GM21528 (cell line): ENCODE data around the gene C20orf204.

Experiments
- ATAC-seq: cut with Tn5 transposase; IDR thresholded peaks from one replicate; pipeline ENCODE4 v1.9.1; 2021; ENCODE audit warnings: mild to moderate bottlenecking, moderate library complexity; ENCODE audit not compliant: unreplicated experiment, low FRiP score

Gene C20orf204

GRCh38 chr20:64053841-64054661 is 18.1 kb downstream of the C20orf204 start:
- ATAC-seq: no peak

- no peak for ATAC-seq
Observed at GRCh38 chr20:64055396-64055892, 19.5 kb downstream of the C20orf204 start.

GRCh38 chr20:64055893-64056638 is 20.1 kb downstream of the C20orf204 start:
- no peak for ATAC-seq

GRCh38 chr20:64056639-64056888 is 20.6 kb downstream of the C20orf204 start:
- ATAC-seq: no peak

GRCh38 chr20:64056889-64057627 is 21.1 kb downstream of the C20orf204 start:
- ATAC-seq: no peak

- ATAC-seq: no peak
Observed at GRCh38 chr20:64057628-64058498, 21.9 kb downstream of the C20orf204 start.

GRCh38 chr20:64058536-64058935 is 22.6 kb downstream of the C20orf204 start:
- no peak for ATAC-seq

GRCh38 chr20:64062276-64062595 is 26.3 kb downstream of the C20orf204 start:
- ATAC-seq: no peak

GRCh38 chr20:64062596-64063388 is 26.8 kb downstream of the C20orf204 start, which contains the start of gene TCEA2:
Gene TCEA2, plus strand, starts transcription at chr20:64063198. Its CDS starts 115 bp downstream, at chr20:64063313.
- peak; percentile 80 for ATAC-seq

- ATAC-seq: no peak
Observed at GRCh38 chr20:64063389-64064144, 27.6 kb downstream of the C20orf204 start.

- ATAC-seq: no peak
Observed at GRCh38 chr20:64064145-64064698, 28.2 kb downstream of the C20orf204 start.

- ATAC-seq: no peak
Observed at GRCh38 chr20:64065062-64065973, 29.3 kb downstream of the C20orf204 start.

GRCh38 chr20:64065974-64066343 is 30.0 kb downstream of the C20orf204 start:
- ATAC-seq: no peak

- ATAC-seq: no peak
Observed at GRCh38 chr20:64067005-64067632, 31.1 kb downstream of the C20orf204 start.

GRCh38 chr20:64067733-64068307 is 31.8 kb downstream of the C20orf204 start:
- ATAC-seq: no peak

- no peak for ATAC-seq
Observed at GRCh38 chr20:64068386-64069208, 32.6 kb downstream of the C20orf204 start.
